K562 (cell line): Measurements from ENCODE around the gene NEU3. TPM values are rescaled to one million over a fixed set of nuclear protein-coding genes. Genes with fewer than 3 reads are reported as not detected.

ENCODE experiments used
- CREM ChIP-seq: IDR thresholded peaks from 2 replicates; pipeline ENCODE4 v1.6.1; 2014; ENCODE audit warnings: antibody characterized with exemption, low read depth
- LARP7 ChIP-seq: fragments of 450-650 bp; IDR thresholded peaks from 2 replicates; pipeline ENCODE4 v1.6.1; 2016
- MTA3 ChIP-seq: fragments of 450-650 bp; formaldehyde crosslinking; IDR thresholded peaks from 2 replicates; pipeline ENCODE4 v1.6.1; 2017; ENCODE audit warnings: mild to moderate bottlenecking, borderline replicate concordance
- NUFIP1 ChIP-seq: fragments of 450-650 bp; IDR thresholded peaks from 2 replicates; pipeline ENCODE4 v1.6.1; 2018; ENCODE audit not compliant: partially characterized antibody
- RBM14 ChIP-seq: fragments of 200-400 bp; formaldehyde crosslinking; IDR thresholded peaks from 2 replicates; pipeline ENCODE4 v1.6.1; 2018; ENCODE audit warnings: low read depth, mild to moderate bottlenecking, low read length, moderate library complexity, borderline replicate concordance; ENCODE audit not compliant: insufficient read depth
- RBM22 ChIP-seq: fragments of 200-400 bp; formaldehyde crosslinking; IDR thresholded peaks from 2 replicates; pipeline ENCODE4 v1.6.1; 2018; ENCODE audit warnings: low read length, low read depth; ENCODE audit not compliant: poor library complexity, severe bottlenecking
- SMC3 ChIP-seq: conservative IDR thresholded peaks from 2 replicates; pipeline ENCODE4 v1.6.1; 2011; ENCODE audit warnings: low read depth, low read length, improper control_type of control experiment; ENCODE audit not compliant: insufficient read depth
- SNIP1 ChIP-seq: fragments of 450-650 bp; IDR thresholded peaks from 2 replicates; pipeline ENCODE4 v1.7.1; 2017; ENCODE audit warnings: low read depth, mild to moderate bottlenecking
- ZFX ChIP-seq: sonication (generic); formaldehyde crosslinking; IDR thresholded peaks from 2 replicates; pipeline ENCODE4 v1.8.0; 2022; ENCODE audit warnings: mild to moderate bottlenecking, missing genetic modification reagents, moderate library complexity
- ZNF830 ChIP-seq: fragments of 250-450 bp; sonication (Bioruptor Pico); IDR thresholded peaks from 2 replicates; pipeline ENCODE4 v1.5.0; 2021; ENCODE audit warnings: mild to moderate bottlenecking
- polyA plus RNA-seq, 8 experiments: library from polyadenylated mRNA; depleted of rRNA in 4 of 8; stranded (reverse) in 5 of 8; unstranded in 3 of 8; fragments of >200 nt; fragmentation: Nextera tagmentation in 2 of 8; fragmentation: Illumina TruSeq in 1 of 8; extraction: Ambion mirVana in 2 of 8; extraction: Trizol in 1 of 8; gene quantifications; 2 replicates each; pipeline versions ENCODE4 v1.2.1 to v1.2.3, GENCODE V29; 2011 to 2014; ENCODE audit warnings: inconsistent platforms in 1 of 8, missing spikeins in 1 of 8
- total RNA-seq, 7 experiments: library from RNA; depleted of rRNA in 6 of 7; stranded (reverse); fragments of >200 nt in 6 of 7; fragmentation: Illumina TruSeq in 2 of 7; extraction: Trizol in 2 of 7; gene quantifications; 2 replicates each; pipeline versions ENCODE4 v1.2.1 to v1.2.3, GENCODE V29; 2011 to 2021; ENCODE audit warnings: low replicate concordance in 1 of 7
- TF ChIP-seq, protein P1 (sequence below): fragments of 450-650 bp; formaldehyde crosslinking; IDR thresholded peaks from 2 replicates; pipeline ENCODE4 v1.4.0; 2020; ENCODE audit warnings: mild to moderate bottlenecking, moderate library complexity
- TF ChIP-seq, protein P2 (sequence below): fragments of 250-450 bp; sonication (Bioruptor Pico); IDR thresholded peaks from 2 replicates; pipeline ENCODE4 v1.5.0; 2022; ENCODE audit warnings: mild to moderate bottlenecking
- TF ChIP-seq, protein P3 (sequence below): fragments of 450-650 bp; formaldehyde crosslinking; conservative IDR thresholded peaks from 2 replicates; pipeline ENCODE4 v1.4.0; 2022; ENCODE audit warnings: mild to moderate bottlenecking, missing genetic modification characterization
- TF ChIP-seq, protein P4 (sequence below): fragments of 450-650 bp; conservative IDR thresholded peaks from 2 replicates; pipeline ENCODE4 v1.6.1; 2016; ENCODE audit warnings: missing genetic modification characterization, low read depth, mild to moderate bottlenecking, missing compliant biosample characterization, moderate library complexity
- TF ChIP-seq, protein P5 (sequence below): fragments of 450-650 bp; IDR thresholded peaks from 2 replicates; pipeline ENCODE4 v1.6.1; 2018; ENCODE audit warnings: mild to moderate bottlenecking, low read depth; ENCODE audit not compliant: partially characterized antibody
- TF ChIP-seq, protein P6 (sequence below): fragments of 450-650 bp; IDR thresholded peaks from 2 replicates; pipeline ENCODE4 v1.6.1; 2016; ENCODE audit warnings: antibody characterized with exemption

Gene NEU3
- total and polyA plus RNA-seq, 9 of the 15 experiments (the other 6 are each of a cell fraction or from before 2014, with no cell fraction given), result 6.2 to 41.3 (median 31.1) TPM

DNA sequence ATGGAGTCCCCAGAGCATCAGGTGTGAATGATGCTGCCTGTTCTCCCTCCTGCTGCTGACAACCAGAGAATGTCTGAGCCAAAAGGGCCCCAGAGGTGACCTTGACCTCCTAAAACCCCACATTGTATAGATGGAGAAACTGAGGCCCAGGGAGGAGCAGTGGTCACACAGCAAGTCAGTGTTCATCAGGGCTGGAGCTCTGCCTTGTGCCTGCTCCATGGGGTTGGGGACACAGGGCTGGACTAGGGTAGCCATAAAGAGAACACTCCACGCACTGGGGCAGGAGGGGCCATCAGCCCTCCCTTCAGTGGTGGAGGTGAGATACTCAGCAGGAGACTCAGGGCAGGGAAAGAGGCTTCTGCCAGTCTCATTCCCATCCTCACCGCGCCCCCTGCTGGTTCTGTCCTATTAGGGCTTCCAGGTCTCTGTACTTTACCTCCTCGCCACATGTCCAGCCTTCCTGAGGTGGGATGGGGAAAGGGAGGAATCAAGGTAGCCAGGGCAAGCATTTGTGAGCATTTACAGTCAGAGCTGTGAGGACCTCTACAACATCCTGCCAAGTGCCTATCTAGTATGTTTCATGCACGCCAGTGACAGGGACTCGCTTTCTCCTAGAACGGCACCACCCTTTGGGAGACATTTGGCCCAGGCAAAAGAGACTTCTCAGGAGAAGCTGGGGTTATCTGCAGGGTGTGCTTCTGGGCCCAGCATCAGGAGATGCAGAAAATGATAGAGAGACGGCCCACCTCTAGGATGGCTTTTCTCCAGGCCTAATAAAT, 43.2 kb downstream of the NEU3 start (continued):
- TF ChIP-seq, protein P1, sequence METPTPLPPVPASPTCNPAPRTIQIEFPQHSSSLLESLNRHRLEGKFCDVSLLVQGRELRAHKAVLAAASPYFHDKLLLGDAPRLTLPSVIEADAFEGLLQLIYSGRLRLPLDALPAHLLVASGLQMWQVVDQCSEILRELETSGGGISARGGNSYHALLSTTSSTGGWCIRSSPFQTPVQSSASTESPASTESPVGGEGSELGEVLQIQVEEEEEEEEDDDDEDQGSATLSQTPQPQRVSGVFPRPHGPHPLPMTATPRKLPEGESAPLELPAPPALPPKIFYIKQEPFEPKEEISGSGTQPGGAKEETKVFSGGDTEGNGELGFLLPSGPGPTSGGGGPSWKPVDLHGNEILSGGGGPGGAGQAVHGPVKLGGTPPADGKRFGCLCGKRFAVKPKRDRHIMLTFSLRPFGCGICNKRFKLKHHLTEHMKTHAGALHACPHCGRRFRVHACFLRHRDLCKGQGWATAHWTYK (CRISPR knock-in tag), result 0 out of 2 replicates have a peak, but pooled peaks have one; percentile 9
- TF ChIP-seq SNIP1 (no peak), CREM (no peak), LARP7 (0 out of 2 replicates have a peak, but pooled peaks have one; percentile 61), ZNF830 (CRISPR knock-in tag) (no peak), SMC3 (peak; percentile 47; the same call in 1 of the 2 replicates), ZFX (0 out of 2 replicates have a peak, but pooled peaks have one; percentile 35), RBM22 (no peak), NUFIP1 (no peak), RBM14 (no peak), MTA3 (peak; percentile 13; the same call in 1 of the 2 replicates)
- TF ChIP-seq, protein P2, sequence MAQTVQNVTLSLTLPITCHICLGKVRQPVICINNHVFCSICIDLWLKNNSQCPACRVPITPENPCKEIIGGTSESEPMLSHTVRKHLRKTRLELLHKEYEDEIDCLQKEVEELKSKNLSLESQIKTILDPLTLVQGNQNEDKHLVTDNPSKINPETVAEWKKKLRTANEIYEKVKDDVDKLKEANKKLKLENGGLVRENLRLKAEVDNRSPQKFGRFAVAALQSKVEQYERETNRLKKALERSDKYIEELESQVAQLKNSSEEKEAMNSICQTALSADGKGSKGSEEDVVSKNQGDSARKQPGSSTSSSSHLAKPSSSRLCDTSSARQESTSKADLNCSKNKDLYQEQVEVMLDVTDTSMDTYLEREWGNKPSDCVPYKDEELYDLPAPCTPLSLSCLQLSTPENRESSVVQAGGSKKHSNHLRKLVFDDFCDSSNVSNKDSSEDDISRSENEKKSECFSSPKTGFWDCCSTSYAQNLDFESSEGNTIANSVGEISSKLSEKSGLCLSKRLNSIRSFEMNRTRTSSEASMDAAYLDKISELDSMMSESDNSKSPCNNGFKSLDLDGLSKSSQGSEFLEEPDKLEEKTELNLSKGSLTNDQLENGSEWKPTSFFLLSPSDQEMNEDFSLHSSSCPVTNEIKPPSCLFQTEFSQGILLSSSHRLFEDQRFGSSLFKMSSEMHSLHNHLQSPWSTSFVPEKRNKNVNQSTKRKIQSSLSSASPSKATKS (CRISPR knock-in tag), result no peak
- TF ChIP-seq, protein P3, sequence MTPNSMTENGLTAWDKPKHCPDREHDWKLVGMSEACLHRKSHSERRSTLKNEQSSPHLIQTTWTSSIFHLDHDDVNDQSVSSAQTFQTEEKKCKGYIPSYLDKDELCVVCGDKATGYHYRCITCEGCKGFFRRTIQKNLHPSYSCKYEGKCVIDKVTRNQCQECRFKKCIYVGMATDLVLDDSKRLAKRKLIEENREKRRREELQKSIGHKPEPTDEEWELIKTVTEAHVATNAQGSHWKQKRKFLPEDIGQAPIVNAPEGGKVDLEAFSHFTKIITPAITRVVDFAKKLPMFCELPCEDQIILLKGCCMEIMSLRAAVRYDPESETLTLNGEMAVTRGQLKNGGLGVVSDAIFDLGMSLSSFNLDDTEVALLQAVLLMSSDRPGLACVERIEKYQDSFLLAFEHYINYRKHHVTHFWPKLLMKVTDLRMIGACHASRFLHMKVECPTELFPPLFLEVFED (CRISPR knock-in tag), result no peak
- TF ChIP-seq, protein P4, sequence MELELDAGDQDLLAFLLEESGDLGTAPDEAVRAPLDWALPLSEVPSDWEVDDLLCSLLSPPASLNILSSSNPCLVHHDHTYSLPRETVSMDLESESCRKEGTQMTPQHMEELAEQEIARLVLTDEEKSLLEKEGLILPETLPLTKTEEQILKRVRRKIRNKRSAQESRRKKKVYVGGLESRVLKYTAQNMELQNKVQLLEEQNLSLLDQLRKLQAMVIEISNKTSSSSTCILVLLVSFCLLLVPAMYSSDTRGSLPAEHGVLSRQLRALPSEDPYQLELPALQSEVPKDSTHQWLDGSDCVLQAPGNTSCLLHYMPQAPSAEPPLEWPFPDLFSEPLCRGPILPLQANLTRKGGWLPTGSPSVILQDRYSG (tag), result 0 out of 2 replicates have a peak, but pooled peaks have one; percentile 18
- TF ChIP-seq, protein P5, sequence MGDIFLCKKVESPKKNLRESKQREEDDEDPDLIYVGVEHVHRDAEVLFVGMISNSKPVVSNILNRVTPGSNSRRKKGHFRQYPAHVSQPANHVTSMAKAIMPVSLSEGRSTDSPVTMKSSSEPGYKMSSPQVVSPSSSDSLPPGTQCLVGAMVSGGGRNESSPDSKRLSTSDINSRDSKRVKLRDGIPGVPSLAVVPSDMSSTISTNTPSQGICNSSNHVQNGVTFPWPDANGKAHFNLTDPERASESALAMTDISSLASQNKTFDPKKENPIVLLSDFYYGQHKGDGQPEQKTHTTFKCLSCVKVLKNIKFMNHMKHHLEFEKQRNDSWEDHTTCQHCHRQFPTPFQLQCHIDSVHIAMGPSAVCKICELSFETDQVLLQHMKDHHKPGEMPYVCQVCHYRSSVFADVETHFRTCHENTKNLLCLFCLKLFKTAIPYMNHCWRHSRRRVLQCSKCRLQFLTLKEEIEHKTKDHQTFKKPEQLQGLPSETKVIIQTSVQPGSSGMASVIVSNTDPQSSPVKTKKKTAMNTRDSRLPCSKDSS, result no peak
- TF ChIP-seq, protein P6, sequence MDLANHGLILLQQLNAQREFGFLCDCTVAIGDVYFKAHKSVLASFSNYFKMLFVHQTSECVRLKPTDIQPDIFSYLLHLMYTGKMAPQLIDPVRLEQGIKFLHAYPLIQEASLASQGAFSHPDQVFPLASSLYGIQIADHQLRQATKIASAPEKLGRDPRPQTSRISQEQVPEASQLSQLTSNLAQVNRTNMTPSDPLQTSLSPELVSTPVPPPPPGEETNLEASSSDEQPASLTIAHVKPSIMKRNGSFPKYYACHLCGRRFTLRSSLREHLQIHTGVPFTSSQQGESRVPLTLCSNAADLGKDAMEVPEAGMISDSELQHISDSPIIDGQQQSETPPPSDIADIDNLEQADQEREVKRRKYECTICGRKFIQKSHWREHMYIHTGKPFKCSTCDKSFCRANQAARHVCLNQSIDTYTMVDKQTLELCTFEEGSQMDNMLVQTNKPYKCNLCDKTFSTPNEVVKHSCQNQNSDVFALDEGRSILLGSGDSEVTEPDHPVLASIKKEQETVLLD, result 0 out of 2 replicates have a peak, but pooled peaks have one; percentile 51
